GM12891 (cell line): ENCODE measurements around the gene LHFPL5.

Source experiments
- DNase-seq: peaks from one replicate; pipeline ENCODE4 v3.0.0; 2011; ENCODE audit warnings: low spot score; ENCODE audit not compliant: insufficient read length
- FAIRE-seq: peaks from 2 replicates; lab custom pipeline; 2011; peaks lifted over from hg19 to GRCh38; lab: Jason Lieb, UNC
- PAX5 ChIP-seq: IDR thresholded peaks from 2 replicates; pipeline ENCODE4 v1.6.1; 2011; ENCODE audit warnings: low read length, moderate library complexity, mild to moderate bottlenecking; ENCODE audit not compliant: insufficient read depth, severe bottlenecking
- POLR2A ChIP-seq: IDR thresholded peaks from 2 replicates; pipeline ENCODE4 v1.6.1; 2011; ENCODE audit warnings: low read depth, low read length, control low read depth
- POLR2AphosphoS5 ChIP-seq: IDR thresholded peaks from 2 replicates; pipeline ENCODE4 v1.6.1; 2011; ENCODE audit warnings: low read depth, low read length, control low read depth
- POU2F2 ChIP-seq: IDR thresholded peaks from 2 replicates; pipeline ENCODE4 v1.6.1; 2011; ENCODE audit warnings: low read depth, mild to moderate bottlenecking, control low read depth, low read length, moderate library complexity
- SPI1 ChIP-seq: IDR thresholded peaks from 2 replicates; pipeline ENCODE4 v1.6.1; 2011; ENCODE audit warnings: low read depth, low read length, control low read depth
- TAF1 ChIP-seq: IDR thresholded peaks from 2 replicates; pipeline ENCODE4 v1.6.1; 2011; ENCODE audit warnings: low read depth, low read length, control low read depth

Gene LHFPL5

GRCh38 chr6:35839019-35839418 is 33.9 kb downstream of the LHFPL5 start:
- TF ChIP-seq POU2F2: no peak
- no peak for TF ChIP-seq PAX5
- no peak for TF ChIP-seq POLR2A
- TF ChIP-seq TAF1: no peak
- TF ChIP-seq SPI1: no peak
- TF ChIP-seq POLR2AphosphoS5: no peak
- FAIRE-seq: no peak

GRCh38 chr6:35842381-35842780 is 37.2 kb downstream of the LHFPL5 start:
- DNase-seq: no peak
- TF ChIP-seq POLR2A (no peak), TAF1 (no peak), POU2F2 (no peak), SPI1 (no peak), PAX5 (no peak), POLR2AphosphoS5 (no peak)
- FAIRE-seq: no peak

More at GRCh38 chr6:35839019-35839418, 33.9 kb downstream of the LHFPL5 start:
- no peak for DNase-seq

- FAIRE-seq (no peak), DNase-seq (no peak)
- TF ChIP-seq TAF1: no peak
- no peak for TF ChIP-seq PAX5
- TF ChIP-seq POLR2A: no peak
- no peak for TF ChIP-seq POU2F2
- TF ChIP-seq POLR2AphosphoS5: no peak
- TF ChIP-seq SPI1: no peak
Observed at GRCh38 chr6:35844290-35844689, 39.1 kb downstream of the LHFPL5 start.

DNA sequence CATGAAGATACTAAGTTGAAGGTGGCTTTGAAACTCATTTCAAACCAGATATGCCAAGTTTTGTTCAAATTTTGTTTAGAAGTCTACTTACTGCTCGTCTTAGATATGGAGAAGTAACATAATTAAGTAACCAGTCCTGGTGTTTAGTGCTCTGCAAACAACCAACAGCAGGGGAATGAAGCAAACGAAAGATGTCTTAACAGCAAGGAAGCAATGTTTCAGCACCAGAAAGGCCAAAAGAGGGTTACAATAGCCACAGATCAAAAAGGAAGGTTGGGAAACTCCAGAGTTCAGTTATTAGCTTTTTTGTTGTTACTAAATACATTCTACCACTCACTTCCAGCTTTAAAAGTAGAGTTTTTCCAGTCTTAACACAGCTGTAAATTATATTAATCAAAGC is 45.1 kb downstream of the LHFPL5 start:
- no peak for DNase-seq
- no peak for FAIRE-seq
- TF ChIP-seq POLR2A: no peak
- TF ChIP-seq TAF1: no peak
- TF ChIP-seq POU2F2: no peak
- no peak for TF ChIP-seq POLR2AphosphoS5
- TF ChIP-seq SPI1: no peak

DNA sequence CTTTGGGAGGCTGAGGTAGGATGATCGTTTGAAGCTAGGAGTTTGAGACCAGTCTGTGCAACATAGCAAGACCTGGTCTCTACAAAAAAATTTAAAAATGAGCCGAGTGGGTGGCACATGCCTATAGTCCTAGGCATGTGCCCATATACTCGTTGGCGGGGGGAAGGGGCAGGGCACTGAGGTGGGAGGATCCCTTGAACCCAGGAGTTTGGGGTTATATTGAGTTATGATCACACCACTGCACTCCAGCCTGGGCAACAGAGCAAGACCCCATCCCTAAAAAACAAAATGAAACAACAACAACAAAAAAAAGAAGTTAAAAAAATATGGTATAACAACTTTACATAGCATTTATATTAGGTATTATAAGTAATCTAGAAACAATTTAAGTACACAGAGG is 47.8 kb downstream of the LHFPL5 start:
- TF ChIP-seq POLR2A (no peak), POU2F2 (no peak), POLR2AphosphoS5 (no peak), PAX5 (no peak), SPI1 (no peak), TAF1 (no peak)
- no peak for FAIRE-seq

DNA sequence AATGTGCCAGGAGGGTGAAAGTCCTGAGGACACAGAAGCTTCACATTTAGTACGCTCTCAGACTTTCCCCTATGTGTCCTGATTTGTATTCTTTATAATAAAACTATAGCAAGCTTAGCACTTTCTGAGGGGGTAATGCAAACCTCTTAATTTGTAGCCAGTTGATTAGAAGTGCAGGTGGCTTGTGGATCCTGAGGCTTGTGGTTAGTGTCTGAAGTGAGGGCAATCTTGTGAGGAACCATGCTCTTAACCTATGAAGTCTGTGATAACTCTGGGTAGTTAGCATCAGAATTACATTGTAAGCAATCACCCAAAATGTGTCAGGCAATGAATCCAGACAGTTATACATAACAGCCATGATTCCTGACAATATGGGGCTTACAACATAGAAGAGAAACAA is 51.1 kb downstream of the LHFPL5 start:
- no peak for DNase-seq
- no peak for TF ChIP-seq TAF1
- TF ChIP-seq POLR2A: no peak
- TF ChIP-seq PAX5: no peak
- TF ChIP-seq POLR2AphosphoS5: no peak
- no peak for TF ChIP-seq POU2F2
- no peak for FAIRE-seq

More for the DNA sequence above, 47.8 kb downstream of the LHFPL5 start:
- no peak for DNase-seq

DNA sequence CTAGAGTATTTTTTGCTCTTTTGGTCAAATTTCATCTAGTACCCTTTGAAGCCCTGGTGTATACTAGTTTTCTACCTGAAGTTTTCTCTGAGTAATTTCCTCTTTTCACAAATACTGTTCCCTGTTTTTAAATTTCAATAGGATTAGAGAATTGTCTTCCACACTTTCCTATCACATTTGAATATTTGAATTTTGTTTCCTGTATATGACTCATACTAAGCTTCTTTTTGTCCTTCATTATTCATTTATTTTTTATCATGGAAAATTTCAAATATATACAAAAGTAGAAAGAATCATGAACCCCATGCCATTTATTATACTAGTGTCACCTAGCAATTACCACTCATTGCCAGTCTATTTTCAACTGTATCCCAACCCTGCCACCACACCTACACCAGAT is 52.7 kb downstream of the LHFPL5 start:
- DNase-seq (no peak), FAIRE-seq (no peak)
- TF ChIP-seq SPI1 (no peak), POLR2A (no peak), POU2F2 (no peak), POLR2AphosphoS5 (no peak), TAF1 (no peak), PAX5 (no peak)

GRCh38 chr6:35859367-35859766 is 54.2 kb downstream of the LHFPL5 start:
- DNase-seq: no peak
- TF ChIP-seq POU2F2 (no peak), POLR2AphosphoS5 (no peak), TAF1 (no peak), PAX5 (no peak), SPI1 (no peak)
- no peak for FAIRE-seq
